Ascending aorta (tissue), 2 donors: Measurements from ENCODE around the gene IGFBP4. TPM values are rescaled to one million over a fixed set of nuclear protein-coding genes. Genes with fewer than 3 reads are reported as not detected.

Experiments
- DNase-seq, 2 donors: peaks; one replicate each; pipeline ENCODE4 v3.0.0-alpha.2; 2019; ENCODE audit warnings: low spot score in 2 of 2
- H3K27ac ChIP-seq, 2 donors: fragments of 200-600 bp; sonication (generic); one replicate each; pipeline ENCODE4 v1.5.1; 2016 to 2017; ENCODE audit warnings: mild to moderate bottlenecking in 1 of 2
- H3K27me3 ChIP-seq: fragments of 200-600 bp; sonication (generic); one replicate; pipeline ENCODE4 v1.5.1; 2017
- H3K36me3 ChIP-seq, 2 donors: fragments of 200-600 bp; sonication (generic); one replicate each; pipeline ENCODE4 v1.5.1; 2016
- H3K4me1 ChIP-seq, 2 donors: fragments of 200-600 bp; sonication (generic); one replicate each; pipeline ENCODE4 v1.5.1; 2016 to 2017; ENCODE audit warnings: mild to moderate bottlenecking in 1 of 2
- H3K4me3 ChIP-seq, 2 donors: fragments of 200-600 bp; sonication (generic); one replicate each; pipeline ENCODE4 v1.5.1; 2016 to 2017; ENCODE audit warnings: mild to moderate bottlenecking in 1 of 2
- H3K9me3 ChIP-seq, 2 donors: fragments of 200-600 bp; sonication (generic); one replicate each; pipeline ENCODE4 v1.5.1; 2016
- intact Hi-C: fragments of 100-400 bp; cut with DNase I; formaldehyde crosslinking; loops from one replicate; pipeline ENCODE4 v1.15.1; 2023
- total RNA-seq: library from RNA; depleted of rRNA; stranded (reverse); fragments of >200 nt; gene quantifications from one replicate; pipeline ENCODE4 v1.1.0, GENCODE V29; 2016
- TF ChIP-seq, protein P1 (sequence below), 3 experiments: fragments of 200-600 bp in 2 of 3; fragments of 450-650 bp in 1 of 3; sonication (generic) in 2 of 3; IDR thresholded peaks; one replicate each; pipeline ENCODE4 v1.5.1; 2016 to 2019; ENCODE audit warnings: antibody characterized with exemption in 3 of 3, mild to moderate bottlenecking in 1 of 3, moderate library complexity in 1 of 3

Gene IGFBP4
- total RNA-seq, 1 donor from 2014 or later = 1,295 TPM

DNA sequence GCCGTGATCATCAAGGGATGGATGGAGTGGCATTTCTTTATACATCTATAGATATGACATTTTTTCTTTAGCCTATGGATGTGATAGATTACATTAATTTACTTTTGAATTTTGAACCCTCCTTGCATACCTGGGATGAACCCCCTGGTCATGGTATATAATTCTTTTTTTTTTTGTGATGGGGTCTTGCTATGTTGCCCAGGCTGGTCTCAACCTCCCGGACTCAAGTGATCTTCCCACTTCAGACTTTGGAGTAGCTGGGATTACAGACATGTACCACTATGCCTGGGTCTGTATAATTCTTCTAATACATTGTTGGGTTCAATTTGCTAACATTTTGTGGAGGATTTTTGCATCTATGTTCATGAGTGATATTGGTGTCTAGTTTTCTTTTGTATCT is 59.9 kb downstream of the IGFBP4 start:
- no peak overlapping the region for H3K27ac ChIP-seq
- TF ChIP-seq, protein P1, sequence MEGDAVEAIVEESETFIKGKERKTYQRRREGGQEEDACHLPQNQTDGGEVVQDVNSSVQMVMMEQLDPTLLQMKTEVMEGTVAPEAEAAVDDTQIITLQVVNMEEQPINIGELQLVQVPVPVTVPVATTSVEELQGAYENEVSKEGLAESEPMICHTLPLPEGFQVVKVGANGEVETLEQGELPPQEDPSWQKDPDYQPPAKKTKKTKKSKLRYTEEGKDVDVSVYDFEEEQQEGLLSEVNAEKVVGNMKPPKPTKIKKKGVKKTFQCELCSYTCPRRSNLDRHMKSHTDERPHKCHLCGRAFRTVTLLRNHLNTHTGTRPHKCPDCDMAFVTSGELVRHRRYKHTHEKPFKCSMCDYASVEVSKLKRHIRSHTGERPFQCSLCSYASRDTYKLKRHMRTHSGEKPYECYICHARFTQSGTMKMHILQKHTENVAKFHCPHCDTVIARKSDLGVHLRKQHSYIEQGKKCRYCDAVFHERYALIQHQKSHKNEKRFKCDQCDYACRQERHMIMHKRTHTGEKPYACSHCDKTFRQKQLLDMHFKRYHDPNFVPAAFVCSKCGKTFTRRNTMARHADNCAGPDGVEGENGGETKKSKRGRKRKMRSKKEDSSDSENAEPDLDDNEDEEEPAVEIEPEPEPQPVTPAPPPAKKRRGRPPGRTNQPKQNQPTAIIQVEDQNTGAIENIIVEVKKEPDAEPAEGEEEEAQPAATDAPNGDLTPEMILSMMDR (IDR thresholded peaks at IDR 0.05) = no peak
- H3K4me3 ChIP-seq = no peak overlapping the region
- no peaks in the 10 kb centered on the region for H3K27me3 ChIP-seq
- no peaks in the 10 kb centered on the region for H3K36me3 ChIP-seq
- DNase-seq = no peak
- H3K4me1 ChIP-seq = peaks cover 6 to 20% of the 10 kb centered on the region in 2 donors
- intact Hi-C loops = no loop called here
- no peaks in the 10 kb centered on the region for H3K9me3 ChIP-seq

DNA sequence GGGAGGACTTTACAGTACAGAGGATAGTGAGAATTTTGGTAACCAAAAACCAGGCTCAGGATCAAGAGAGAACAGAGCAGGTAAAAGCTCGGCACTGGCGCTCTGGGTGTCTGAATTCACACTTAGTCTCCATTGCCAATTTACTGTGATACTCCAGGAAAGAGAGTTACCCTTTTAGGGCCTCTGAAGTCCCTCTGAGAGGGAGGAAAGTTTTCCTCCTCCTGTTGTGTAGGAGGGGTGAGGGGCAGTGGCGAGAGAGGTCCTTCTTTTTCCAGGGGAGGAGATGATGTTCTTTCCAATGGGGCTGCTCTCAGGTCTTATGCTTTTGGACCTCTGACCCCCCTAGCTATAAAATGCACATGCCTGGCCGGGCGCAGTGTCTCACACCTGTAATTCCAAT is 63.5 kb downstream of the IGFBP4 start:
- Histone ChIP-seq H3K27me3 (no peaks in the 10 kb centered on the region), H3K36me3 (no peaks in the 10 kb centered on the region), H3K4me1 (no peaks in the 10 kb centered on the region), H3K4me3 (no peak overlapping the region), H3K9me3 (no peaks in the 10 kb centered on the region), H3K27ac (no peak overlapping the region)
- DNase-seq = no peak
- intact Hi-C loops = no loop called here
- TF ChIP-seq, protein P1 (IDR thresholded peaks at IDR 0.05) = no peak

Other genes starting within 250 kb of the IGFBP4 start
- gene WIPF2, start 224.1 kb upstream of the IGFBP4 start, total RNA-seq = 11.2 TPM
- gene CDC6, start 155.6 kb upstream of the IGFBP4 start, total RNA-seq = 1.2 TPM
- gene RARA, start 134.3 kb upstream of the IGFBP4 start, total RNA-seq = 77.3 TPM
- not detected for gene GJD3, start 78.7 kb upstream of the IGFBP4 start, total RNA-seq
- 0.11 TPM for gene TOP2A, start 25.6 kb upstream of the IGFBP4 start, total RNA-seq
- gene TNS4, start 58.2 kb downstream of the IGFBP4 start, total RNA-seq = not detected
- gene CCR7, start 122.0 kb downstream of the IGFBP4 start, total RNA-seq = not detected
- 147 TPM for gene SMARCE1, start 204.4 kb downstream of the IGFBP4 start, total RNA-seq
- gene KRT222, start 221.7 kb downstream of the IGFBP4 start, total RNA-seq = 3.4 TPM